ENCODE measurements around the gene SLC6A5.

- no peak for TF ChIP-seq POLR2A (IDR thresholded peaks at IDR 0.05)
- no peak for TF ChIP-seq CTCF (IDR thresholded peaks at IDR 0.05)
Measured at GRCh38 chr11:20589796-20590195, 9.6 kb upstream of the SLC6A5 start.

Measured in ovary (tissue), 3 donors.